Retinal pigment epithelial cell (primary cell): ENCODE results near the gene OR13A1.
"Not testable (repeated sequence)": the region's sequence is repeated elsewhere in the genome, so short reads cannot be mapped to it uniquely, and the experiment has no call there.

Experiments
- DNase-seq: peaks from one replicate; pipeline ENCODE4 v3.0.0-alpha.2; 2010; ENCODE audit warnings: low read depth
- H3K4me3 ChIP-seq: 2 replicates; pipeline ENCODE4 v1.5.1; 2011; ENCODE audit warnings: mild to moderate bottlenecking, low read length, control low read depth, moderate library complexity
- CTCF ChIP-seq: conservative IDR thresholded peaks from 2 replicates; pipeline ENCODE4 v1.5.1; 2011; ENCODE audit warnings: low read depth, low read length, control low read depth, inconsistent platforms

Gene OR13A1

GRCh38 chr10:45274364-45274763 lies 41.0 kb downstream of the OR13A1 start:
- TF ChIP-seq CTCF: no peak
- no peak overlapping the region for H3K4me3 ChIP-seq
- no peak for DNase-seq

- DNase-seq, H3K4me3 ChIP-seq: not testable (repeated sequence)
These were observed 47.6 kb downstream of the OR13A1 start for GRCh38 chr10:45267777-45268176.

GRCh38 chr10:45265996-45266395 lies 49.4 kb downstream of the OR13A1 start:
- DNase-seq: no peak
- TF ChIP-seq CTCF: no peak
- H3K4me3 ChIP-seq: no peak overlapping the region

GRCh38 chr10:45261946-45262345 lies 53.5 kb downstream of the OR13A1 start:
- no peak for DNase-seq
- H3K4me3 ChIP-seq: no peak overlapping the region
- TF ChIP-seq CTCF: no peak

- no peak overlapping the region for H3K4me3 ChIP-seq
- no peak for TF ChIP-seq CTCF
- no peak for DNase-seq
These were observed 54.1 kb downstream of the OR13A1 start for GRCh38 chr10:45261243-45261775.

GRCh38 chr10:45260635-45261034 lies 54.8 kb downstream of the OR13A1 start:
- not testable (repeated sequence) for DNase-seq, H3K4me3 ChIP-seq

- not testable (repeated sequence) for DNase-seq, H3K4me3 ChIP-seq
These were observed 55.5 kb downstream of the OR13A1 start for GRCh38 chr10:45259786-45260495.

GRCh38 chr10:45257600-45257999 lies 57.8 kb downstream of the OR13A1 start:
- no peak for DNase-seq
- no peak for TF ChIP-seq CTCF
- H3K4me3 ChIP-seq: no peak overlapping the region

- no peak for TF ChIP-seq CTCF
- no peak overlapping the region for H3K4me3 ChIP-seq
- no peak for DNase-seq
These were observed 59.2 kb downstream of the OR13A1 start for GRCh38 chr10:45256246-45256645.
